Skin epidermis (tissue), 12 donors: ENCODE data around the gene CNDP1.
"Not testable (repeated sequence)": the region's sequence is repeated elsewhere in the genome, so short reads cannot be mapped to it uniquely, and the experiment has no call there.

Source experiments
- H3K27ac ChIP-seq, 21 experiments: fragments of 200-600 bp; sonication (generic) in 11 of 21; one replicate each; pipeline ENCODE4 v1.5.0; 2020; ENCODE audit warnings: mild to moderate bottlenecking in 3 of 21, inconsistent platforms in 2 of 21, moderate library complexity in 2 of 21
- H3K4me3 ChIP-seq, 7 experiments: fragments of 200-600 bp; sonication (generic) in 2 of 7; one replicate each; pipeline ENCODE4 v1.5.0; 2020; ENCODE audit warnings: inconsistent platforms in 2 of 7, mild to moderate bottlenecking in 2 of 7, moderate library complexity in 1 of 7

The CNDP1 gene

DNA sequence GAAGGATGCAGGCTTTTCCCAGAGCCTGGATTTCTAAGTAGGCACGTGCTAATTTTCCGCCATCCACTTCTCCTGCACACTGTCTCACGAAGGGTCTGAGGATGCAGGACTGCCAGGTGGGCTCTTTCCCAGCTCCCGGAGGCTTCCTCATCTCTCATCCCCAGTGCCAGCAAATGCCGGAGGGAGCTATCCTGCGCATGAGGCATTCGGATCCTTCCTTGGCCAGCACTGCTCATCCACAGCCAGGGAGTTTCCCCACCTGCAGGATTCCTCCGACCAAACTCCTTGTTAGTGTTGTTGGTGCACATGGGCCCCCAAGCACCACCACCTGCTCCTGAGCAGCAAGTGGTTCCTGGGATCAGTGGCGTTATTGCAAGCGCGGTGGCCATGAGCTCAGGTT lies 5.0 kb downstream of the CNDP1 start:
- Histone ChIP-seq H3K27ac (no peak overlapping the region), H3K4me3 (no peak overlapping the region)

DNA sequence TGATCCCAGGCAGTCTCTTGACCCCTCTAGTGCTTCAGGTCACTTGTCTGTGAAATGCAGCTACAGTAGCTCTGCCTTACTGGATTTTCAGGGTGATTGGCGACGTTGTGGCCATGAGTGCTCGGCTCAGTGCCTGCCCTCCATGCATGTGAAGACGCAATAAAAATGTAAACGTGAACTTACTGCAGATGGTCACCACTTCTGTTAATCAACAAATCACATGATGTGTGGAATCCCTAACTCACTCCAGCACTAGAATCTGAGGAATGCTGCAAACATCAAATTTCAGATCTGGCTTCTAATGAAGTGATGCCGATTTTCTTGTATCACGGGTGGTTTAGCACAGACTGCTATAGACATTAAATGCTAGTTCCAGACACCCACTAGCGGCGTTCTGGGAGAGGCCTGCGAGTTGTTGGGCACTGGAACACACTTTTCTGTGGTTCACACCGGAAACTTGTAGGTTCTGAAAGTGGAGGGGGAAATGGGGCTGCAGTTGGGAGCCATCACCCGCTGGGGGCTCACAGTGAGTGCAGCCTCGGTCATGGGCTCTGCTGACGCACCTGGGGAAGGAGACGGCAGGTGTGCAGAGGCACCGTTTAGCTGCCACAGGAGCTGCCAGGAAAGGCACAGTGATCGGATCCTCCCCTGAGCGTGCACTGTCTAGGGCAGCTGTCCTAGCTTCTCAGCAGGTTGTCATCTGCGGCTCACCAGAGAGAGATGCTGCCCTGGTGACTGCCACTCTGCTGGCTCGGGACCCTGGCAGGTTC lies 6.5 kb downstream of the CNDP1 start:
- no peak overlapping the region for H3K27ac ChIP-seq
- H3K4me3 ChIP-seq = no peak overlapping the region

DNA sequence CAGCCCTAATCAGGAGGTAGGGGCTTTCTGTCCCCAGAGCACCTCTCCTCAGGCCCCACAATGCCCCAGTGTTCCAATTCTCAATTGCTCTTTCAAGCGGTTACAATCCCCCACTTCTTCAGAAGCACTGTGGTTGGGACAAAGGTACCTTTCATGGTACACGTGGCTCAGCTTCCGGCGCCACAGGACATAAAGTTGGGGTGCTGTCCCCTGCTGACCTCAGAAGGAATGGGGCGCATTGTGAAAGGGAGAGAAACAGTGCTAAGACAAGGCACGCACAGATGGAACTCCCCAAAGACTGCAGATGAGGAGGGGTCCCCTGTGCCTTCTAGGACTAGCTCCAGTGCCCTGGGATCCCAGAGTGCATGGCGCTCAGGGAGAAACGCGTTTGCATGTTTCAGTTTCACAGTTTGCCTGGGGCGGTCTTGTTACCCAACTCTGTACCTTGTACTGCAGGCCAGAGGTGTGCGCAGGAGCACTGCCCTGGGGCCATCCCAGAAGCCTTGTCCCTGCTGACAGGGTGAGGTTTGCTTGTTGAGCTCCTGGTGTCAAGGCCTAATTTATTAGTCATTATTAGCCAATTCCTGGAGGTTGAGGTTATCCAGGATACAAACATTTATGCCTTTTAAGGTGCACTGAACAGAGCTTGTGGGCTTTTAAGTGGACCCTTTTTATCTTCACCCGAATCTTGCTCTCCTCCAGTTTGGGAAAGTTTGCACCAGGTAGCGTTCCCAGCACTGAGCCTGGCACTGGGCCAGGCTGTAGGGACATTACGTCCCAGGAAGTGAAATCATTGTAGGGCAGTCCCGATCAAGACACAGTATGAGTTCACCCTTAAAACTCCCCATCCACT lies 7.6 kb downstream of the CNDP1 start:
- no peak overlapping the region for H3K4me3 ChIP-seq
- H3K27ac ChIP-seq = no peak overlapping the region

DNA sequence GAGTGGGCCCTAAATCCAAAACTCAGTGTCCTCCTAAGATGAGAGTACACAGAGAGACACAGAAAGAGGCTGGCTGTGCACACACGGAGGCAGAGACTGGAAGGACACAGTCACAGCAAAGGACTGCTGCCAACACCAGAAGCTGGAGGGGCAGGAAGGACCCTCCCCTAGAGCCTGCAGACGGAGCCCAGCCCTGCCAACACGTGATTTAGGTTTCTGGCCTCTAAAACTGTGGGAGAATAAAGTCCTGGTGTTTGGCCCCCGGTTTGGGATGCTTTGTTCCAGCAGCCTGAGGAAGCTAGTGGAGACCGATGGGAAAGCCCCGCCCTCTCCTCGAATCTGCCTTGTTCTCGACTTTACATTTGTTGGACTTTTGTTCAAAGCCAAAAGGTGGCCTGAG lies 10.6 kb downstream of the CNDP1 start:
- no peak overlapping the region for H3K4me3 ChIP-seq
- no peak overlapping the region for H3K27ac ChIP-seq

DNA sequence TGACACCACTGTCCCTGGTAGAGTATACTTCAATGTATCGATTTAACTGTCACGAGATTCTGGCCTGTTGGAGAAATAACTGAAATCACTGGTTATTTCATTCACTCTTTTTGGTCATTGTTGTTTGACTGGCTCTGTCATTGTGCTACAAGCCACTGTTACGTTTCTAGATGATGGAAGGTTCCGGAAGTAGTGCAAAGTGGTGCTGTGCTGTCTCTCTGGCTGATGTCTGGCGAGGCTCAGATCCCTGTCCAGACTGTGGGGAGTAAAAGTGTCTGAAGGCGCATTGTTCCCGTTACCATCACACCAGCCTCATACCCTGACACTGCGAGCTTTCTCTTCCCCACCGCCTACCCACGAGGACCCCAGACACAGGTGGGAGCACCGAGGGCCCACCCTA lies 11.7 kb downstream of the CNDP1 start:
- Histone ChIP-seq H3K27ac (peak overlapping the region in 10 of 21 experiments; percentile 17 to 71 (median 44)), H3K4me3 (no peak overlapping the region)

DNA sequence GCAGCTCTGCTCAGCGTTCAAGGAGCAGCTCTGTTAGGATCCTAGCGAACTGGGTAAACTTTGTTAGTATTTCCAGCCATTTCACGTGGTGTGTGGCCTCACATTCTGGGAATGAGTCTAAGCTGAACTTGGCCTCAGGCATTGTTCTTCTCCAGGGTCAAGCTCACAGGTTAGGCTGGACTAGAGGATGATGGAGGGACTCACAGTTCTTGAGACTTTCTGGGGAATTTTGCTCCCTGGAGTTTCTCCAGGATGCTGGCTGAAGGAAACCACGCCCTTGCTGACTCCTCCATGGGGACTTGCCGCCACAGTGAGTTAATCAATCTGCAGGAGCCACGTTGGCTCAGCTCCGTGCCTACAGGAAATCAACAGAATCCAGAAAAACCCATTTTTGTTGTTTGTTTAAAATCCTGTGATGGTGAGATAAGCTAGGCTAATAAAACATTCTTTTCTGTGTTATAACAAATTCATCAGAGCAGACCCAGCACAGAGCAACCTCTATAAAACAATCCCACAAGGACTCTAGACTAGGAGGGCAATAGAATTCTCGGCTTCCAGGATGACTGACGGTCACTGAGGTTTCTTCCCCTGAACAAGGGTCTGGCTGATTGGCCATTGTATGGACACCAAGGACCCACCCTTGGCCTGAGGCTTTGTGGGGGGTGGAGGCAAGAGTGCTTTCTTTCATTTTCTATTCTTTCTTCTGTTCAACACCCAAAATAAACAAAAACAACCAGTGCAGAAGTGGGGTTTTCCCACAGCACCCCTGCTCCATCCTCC lies 12.6 kb downstream of the CNDP1 start:
- Histone ChIP-seq H3K4me3 (no peak overlapping the region), H3K27ac (peak overlapping the region in 13 of 21 experiments; percentile 10 to 71 (median 37))

DNA sequence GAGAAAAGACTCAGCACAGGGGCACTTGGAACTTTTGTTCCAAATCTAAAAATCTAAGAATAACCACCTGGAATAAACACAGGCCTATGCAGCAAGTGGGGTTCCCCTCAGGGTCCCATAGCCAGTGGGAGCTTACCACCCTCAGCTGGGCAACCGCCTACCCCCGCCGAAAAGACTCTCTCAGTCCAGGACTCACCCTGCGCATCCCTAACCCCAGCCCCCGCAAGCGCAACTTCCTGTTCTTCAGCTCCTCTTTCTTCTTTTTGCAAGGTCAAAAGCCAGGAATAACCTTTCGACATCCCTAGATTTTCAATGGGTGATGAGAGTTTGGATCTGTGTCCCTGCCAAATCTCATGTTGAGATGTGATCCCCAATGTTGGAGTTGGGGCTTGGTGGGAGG lies 13.6 kb downstream of the CNDP1 start:
- H3K4me3 ChIP-seq = no peak overlapping the region
- peak overlapping the region in 2 of 21 experiments; percentile 5 to 36 for H3K27ac ChIP-seq

DNA sequence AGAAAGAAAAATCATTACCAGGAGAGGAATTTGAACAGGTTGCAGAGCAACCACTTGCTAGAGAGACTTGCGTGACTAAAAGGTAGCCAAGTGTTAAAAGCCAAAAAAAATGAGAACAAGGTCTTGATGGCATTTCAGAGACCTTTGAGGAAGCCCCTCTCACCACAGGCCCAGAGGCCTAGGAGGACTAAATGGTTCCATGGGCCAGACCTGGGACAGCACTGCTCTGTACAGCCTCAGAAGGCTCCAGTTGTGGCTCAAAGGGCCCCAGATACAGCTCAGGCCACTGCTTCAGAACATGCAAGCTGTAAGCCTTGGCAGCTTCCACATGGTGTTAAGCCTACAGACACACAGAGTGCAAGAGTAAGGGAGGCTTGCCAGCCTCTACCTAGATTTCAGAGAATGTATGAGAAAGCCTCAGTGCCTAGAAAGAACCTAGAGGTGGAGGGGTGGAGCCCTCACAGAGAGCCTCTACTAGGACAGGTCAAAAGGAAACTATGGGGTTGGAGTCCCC lies 15.3 kb downstream of the CNDP1 start:
- Histone ChIP-seq H3K27ac (no peak overlapping the region), H3K4me3 (no peak overlapping the region)

DNA sequence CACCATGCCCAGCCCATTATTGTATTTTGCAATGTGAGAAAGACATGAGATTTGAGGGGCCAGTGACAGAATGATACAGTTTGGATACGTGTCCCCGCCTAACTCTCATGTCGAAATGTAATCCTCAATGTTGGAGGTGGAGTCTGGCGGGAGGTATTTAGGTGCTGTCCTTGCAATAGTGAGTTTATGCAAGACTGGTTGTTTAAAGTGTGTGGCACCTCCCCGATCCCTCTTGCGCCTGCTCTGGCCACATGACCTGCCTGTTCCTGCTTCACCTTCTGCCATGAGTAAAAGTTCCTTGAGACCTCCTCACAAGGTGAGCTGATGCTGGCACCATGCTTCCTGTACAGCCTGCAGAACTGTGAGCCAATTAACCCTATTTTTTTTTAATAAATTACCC lies 16.6 kb downstream of the CNDP1 start:
- Histone ChIP-seq H3K4me3 (no peak overlapping the region), H3K27ac (no peak overlapping the region)

DNA sequence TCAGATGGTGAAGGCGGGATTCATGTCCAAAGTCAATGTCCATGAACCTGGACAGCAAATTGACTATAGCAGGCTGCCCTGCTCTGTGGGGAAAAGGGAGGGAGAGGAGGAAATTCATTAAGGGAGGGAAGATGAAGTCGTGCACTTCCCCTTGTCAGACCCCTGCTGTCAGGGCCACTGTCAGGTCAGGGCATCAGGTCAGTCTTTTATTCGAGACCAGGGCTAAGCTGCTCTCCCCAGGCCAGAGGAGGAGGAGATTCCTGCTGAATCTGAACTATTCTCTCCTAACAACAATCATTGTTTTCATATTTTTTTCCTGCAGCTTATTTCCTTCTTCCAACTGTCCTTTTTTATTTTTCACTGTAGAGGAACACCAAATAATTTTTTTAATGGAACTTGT lies 17.2 kb downstream of the CNDP1 start:
- no peak overlapping the region for H3K27ac ChIP-seq
- H3K4me3 ChIP-seq = no peak overlapping the region

DNA sequence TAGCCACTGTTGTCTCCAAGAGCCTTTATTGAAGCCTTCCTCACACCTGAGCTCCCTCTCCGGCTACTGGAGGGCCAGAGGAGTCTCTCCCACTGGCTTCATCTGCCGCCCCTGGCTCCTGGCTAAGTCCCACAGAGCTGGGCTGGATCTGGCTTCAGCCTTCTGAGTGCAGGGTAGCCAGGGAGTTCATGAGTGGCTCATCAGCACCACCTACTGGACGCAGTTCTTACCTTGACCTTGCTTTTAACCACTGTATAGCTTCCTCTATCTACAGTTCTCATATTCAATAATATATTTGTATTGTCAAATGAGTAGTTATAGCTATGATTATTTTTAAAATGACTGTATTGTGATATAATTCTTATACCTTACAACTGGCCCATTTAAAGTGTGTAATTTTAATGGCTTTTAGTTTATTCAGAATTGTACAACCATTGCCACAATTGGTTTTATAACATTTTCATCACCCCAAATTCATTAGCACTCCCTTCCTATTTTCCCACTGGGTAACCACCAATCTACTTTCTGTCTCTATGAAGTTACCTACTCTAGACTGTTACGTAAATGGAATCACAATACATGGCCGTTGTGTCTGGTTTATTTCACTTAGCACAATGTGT lies 17.7 kb downstream of the CNDP1 start:
- H3K4me3 ChIP-seq = no peak overlapping the region
- H3K27ac ChIP-seq = no peak overlapping the region

DNA sequence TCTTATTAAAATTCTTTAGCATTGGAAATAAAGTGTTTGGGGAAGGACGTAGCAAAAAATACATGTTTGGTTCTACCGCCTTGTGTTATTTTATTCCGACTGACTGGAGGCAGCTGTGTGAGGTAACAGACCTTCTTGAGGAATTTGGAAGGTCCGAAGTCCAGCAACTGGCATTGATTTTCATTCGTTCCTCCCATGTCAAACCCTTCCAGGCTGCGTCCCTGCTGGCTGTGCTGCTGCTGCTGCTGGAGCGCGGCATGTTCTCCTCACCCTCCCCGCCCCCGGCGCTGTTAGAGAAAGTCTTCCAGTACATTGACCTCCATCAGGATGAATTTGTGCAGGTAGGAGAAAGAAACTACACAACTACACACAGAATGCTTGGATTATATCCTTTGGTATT lies 21.8 kb downstream of the CNDP1 start:
- Histone ChIP-seq H3K4me3 (no peak overlapping the region), H3K27ac (no peak overlapping the region)

DNA sequence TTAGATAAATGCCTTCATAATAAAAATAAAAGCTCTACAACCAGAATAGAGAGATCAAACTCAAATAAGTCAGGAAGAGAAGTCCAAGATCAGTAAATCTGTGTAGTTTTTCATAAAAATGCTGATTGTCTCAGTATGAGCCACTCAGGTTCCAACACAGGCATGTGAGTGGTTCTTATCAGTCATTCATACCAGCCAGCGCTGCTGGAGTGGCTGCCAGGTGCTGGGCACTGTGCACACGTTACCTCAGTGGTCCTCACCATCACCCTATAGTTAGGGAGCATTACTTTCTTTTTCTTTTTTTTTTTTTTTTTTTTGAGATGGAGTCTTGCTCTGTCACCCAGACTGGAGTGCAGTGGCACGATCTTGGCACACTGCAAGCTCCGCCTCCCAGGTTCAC lies 23.8 kb downstream of the CNDP1 start:
- H3K27ac ChIP-seq = no peak overlapping the region
- no peak overlapping the region for H3K4me3 ChIP-seq

DNA sequence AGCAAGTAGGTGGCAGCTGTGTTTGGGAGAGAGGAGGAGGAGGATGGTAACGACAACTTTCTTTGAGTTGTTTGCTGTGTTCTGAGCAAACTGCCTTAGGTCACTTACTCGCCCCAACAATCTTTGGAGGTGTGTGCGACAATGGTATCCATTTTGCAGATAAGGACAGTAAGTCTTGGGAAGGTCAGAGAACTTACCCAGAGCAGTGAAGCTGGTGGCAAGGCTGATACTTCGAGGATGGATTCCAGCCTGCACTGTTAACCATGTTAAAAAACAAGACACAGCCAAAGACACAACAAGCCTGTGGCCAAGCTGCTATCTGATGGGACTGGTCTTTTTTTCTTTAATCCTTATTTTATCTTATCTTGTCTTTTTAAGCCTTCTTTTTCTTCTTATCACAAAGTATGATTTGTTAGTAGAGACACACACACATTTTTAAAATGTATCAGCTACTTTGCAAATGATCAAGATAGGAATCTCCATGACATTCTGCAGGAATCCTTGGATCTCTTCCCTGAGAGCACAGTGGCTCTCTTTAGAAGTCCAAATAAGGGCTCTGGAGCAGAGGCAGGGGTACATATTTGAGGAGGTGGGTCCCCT lies 27.9 kb downstream of the CNDP1 start:
- Histone ChIP-seq H3K27ac (no peak overlapping the region), H3K4me3 (no peak overlapping the region)

DNA sequence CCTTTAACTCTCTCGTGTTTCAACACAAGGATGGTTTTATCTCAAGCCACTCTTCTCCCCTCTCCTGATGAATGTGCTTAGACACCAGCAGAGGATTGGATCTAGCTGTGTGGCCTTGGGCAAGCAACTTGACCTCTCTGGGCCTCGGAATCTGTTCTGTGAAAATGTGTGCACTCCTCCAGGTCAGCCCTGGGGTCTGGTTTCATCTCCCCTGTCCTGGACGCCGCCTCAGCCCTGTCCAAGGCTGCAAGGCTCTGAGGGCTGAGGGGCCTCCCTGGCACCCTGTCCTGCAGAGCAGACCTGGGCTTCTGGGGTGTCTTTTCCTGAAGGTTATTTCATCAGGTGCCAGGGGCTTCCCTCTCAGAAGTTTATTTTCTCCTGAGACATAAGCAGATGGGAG lies 28.5 kb downstream of the CNDP1 start:
- Histone ChIP-seq H3K27ac (no peak overlapping the region), H3K4me3 (no peak overlapping the region)

DNA sequence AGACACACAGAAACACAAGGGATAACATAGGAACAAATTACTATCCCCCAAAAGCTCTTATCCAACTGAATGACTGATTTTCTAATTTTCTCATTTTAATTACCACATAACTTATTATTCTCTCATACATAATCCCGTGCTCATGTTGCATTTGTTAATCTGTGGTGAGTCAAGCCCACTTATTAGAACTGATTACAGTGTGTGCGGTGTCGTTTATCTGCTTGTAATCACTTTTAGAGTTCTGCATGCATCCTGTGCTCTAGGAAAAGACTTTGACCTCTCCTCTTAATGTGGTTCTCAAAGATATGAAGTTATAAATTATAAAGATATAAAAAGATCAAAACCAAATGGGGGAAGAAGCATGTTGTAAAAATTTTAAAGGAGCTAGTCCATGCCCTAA lies 29.7 kb downstream of the CNDP1 start:
- Histone ChIP-seq H3K27ac (no peak overlapping the region), H3K4me3 (no peak overlapping the region)

DNA sequence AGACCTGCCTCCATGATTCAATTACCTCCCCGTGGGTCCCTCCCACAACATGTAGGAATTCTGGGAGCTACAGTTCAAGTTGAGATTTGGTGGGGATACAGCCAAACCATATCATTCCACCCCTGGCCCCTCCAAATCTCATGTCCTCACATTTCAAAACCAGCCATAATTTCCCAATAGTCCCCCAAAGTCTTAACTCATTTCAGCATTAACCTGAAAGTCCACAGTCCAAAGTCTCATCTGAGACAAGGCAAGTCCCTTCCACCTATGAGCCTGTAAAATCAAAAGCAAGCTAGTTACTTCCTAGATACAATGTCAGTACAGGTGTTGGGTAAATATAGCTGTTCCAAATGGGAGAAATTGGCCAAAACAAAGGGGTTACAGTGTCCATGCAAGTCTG lies 30.9 kb downstream of the CNDP1 start:
- H3K27ac ChIP-seq, H3K4me3 ChIP-seq: not testable (repeated sequence)

DNA sequence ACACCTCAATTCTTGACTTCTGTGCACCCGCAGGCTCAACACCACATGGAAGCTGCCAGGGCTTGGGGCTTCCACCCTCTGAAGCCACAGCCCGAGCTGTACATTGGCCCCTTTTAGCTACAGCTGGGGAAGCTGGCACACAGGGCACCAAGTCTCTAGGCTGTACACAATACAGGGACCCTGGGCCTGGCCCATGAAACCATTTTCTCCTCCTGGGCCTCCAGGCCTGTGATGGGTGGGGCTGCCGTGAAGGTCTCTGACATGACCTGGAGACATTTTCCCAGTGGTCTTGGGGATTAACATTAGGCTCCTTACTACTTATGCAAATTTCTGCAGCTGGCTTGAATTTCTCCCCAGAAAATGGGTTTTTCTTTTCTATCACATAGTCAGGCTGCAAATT lies 31.7 kb downstream of the CNDP1 start:
- not testable (repeated sequence) for H3K4me3 ChIP-seq, H3K27ac ChIP-seq

DNA sequence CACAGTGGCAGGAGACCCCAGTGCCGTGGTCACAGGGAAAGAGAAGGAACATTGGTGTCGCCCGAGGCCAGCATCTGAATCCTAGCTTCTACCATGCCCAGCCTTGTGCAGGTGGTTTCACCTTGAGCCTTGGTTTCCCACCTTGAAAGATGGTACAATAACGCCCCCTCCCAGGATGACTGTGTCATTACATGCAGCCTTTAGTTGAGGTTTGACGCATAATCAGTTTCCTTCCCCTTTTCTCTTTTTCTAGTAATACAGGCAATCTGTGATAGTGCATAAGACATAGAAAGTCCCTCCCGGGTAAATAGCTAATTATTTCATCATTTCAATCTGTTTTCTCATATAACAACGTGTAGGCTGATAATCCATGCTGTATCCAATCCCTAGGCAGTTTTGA lies 33.5 kb downstream of the CNDP1 start:
- H3K27ac ChIP-seq = no peak overlapping the region
- no peak overlapping the region for H3K4me3 ChIP-seq

DNA sequence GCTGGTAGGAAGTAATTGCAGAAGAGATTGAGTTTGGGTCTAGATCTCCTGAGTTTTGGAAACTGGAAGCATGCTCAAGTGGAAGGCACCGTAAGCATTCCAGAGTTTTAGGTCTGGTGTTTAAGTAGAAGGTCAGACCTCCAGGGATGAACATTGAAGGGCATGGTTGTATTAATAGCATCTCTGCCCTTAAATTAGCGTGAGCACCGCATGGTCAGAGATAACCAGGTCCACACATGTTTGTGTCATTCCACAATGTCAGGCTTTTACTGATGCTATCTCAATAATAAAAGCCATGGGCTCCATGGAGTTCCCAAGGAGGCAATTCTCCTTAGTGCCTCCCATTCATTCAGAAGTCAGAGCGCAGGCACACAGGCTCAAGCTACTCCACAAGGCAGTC lies 35.1 kb downstream of the CNDP1 start:
- H3K4me3 ChIP-seq = no peak overlapping the region
- H3K27ac ChIP-seq = no peak overlapping the region
